Omental fat pad (tissue), 4 donors: ENCODE data around the gene NOSIP. TPM values are rescaled to one million over a fixed set of nuclear protein-coding genes. Genes with fewer than 3 reads are reported as not detected.
A peak's percentile ranks its signal among the peaks of the same experiment; 100 is the strongest.

Source experiments
- ATAC-seq: fragments of 150-250 bp; one replicate; pipeline ENCODE4 v1.9.1; 2016; ENCODE audit warnings: mild to moderate bottlenecking, moderate library complexity; ENCODE audit not compliant: low FRiP score
- DNase-seq: peaks from one replicate; pipeline ENCODE4 v3.0.0-alpha.2; 2019; ENCODE audit warnings: low spot score
- total RNA-seq, 4 donors: library from RNA; depleted of rRNA; stranded (reverse); fragments of >200 nt; gene quantifications; one replicate each; pipeline ENCODE4 v1.1.0, GENCODE V29; 2016
- TF ChIP-seq, protein P1 (sequence below), 3 donors: fragments of 450-650 bp; IDR thresholded peaks; one replicate each; pipeline ENCODE4 v1.5.1; 2016 to 2017; ENCODE audit warnings: antibody characterized with exemption in 3 of 3, mild to moderate bottlenecking in 3 of 3, moderate library complexity in 2 of 3

NOSIP gene
- total RNA-seq, 4 donors from 2014 or later, result 36.9 to 70.8 (median 46.4) TPM

DNA sequence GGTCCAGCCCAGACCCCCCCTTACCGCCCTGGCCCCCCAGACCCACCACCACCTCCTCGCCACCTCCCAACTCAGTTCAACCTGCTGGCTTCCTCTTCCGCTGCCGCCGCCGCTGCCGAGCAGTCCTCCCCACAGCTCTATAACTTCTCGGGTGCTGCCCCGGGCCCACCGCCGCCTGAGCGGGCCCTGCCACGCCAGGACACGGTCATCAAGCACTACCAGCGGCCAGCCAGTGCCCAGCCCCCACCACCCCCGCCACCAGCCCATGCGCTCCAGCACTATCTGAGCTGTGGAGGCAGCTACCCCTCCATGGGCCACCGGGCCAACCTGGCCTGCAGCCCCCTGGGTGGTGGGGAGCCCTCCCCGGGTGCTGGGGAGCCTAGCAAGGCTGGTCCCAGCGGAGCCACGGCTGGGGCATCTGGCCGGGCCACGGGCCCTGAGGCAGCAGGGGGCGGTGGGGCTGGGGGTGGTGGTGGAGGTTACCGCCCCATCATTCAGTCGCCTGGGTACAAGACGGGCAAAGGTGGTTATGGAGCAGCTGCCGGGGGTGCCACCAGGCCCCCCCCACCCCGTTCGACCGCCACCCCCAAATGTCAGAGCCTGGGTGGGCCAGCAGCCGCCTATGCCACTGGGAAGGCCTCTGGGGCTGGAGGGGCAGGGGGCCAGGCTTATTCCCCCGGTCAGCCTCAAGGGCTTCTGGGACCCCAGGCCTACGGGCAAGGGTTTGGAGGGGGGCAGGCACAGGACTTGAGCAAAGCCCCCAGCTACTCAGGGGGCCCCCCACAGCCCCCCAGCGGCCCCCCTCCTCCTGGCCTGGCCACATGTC is 14.8 kb upstream of the NOSIP start:
- no peak for ATAC-seq
- no peak for DNase-seq
- TF ChIP-seq, protein P1, sequence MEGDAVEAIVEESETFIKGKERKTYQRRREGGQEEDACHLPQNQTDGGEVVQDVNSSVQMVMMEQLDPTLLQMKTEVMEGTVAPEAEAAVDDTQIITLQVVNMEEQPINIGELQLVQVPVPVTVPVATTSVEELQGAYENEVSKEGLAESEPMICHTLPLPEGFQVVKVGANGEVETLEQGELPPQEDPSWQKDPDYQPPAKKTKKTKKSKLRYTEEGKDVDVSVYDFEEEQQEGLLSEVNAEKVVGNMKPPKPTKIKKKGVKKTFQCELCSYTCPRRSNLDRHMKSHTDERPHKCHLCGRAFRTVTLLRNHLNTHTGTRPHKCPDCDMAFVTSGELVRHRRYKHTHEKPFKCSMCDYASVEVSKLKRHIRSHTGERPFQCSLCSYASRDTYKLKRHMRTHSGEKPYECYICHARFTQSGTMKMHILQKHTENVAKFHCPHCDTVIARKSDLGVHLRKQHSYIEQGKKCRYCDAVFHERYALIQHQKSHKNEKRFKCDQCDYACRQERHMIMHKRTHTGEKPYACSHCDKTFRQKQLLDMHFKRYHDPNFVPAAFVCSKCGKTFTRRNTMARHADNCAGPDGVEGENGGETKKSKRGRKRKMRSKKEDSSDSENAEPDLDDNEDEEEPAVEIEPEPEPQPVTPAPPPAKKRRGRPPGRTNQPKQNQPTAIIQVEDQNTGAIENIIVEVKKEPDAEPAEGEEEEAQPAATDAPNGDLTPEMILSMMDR (IDR thresholded peaks at IDR 0.05), result no peak

DNA sequence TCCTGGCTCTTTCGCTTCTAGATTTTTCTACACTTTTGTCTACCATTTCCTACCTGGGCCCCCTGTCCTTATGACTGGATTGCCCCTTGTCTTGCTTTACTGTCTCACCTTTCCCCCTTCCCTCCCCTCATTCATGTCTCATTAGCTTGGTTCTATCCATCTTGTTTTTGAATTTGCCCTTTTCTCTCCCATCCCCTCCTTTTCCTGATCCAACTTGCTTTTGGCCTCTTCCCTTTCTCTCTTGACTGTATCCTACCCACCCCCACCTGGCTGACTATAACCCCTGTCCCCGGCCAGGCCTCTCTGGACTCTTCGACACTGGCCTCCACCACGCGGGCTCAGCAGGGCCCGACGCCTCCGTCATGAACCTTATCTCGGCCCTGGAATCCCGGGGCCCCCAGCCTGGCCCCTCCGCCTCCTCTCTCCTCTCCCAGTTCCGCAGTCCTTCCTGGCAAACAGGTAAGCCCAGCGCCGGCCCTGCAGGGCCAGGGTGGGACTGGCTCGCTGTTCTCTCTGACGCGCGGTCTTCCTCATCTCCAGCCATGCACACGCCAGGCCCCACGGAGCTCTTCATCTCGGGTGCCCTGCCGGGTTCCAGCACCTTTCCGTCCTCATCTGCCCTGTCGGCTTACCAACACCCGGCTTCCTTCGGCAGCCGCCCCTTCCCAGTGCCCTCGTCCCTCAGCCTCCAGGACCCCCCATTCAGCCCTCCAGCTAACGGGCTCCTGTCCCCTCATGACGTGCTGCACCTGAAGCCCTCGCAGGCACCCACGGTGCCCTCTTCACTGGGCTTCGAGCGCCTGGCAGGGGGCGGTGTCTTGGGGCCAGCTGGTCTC is 14.0 kb upstream of the NOSIP start:
- ATAC-seq, result no peak
- DNase-seq, result no peak
- TF ChIP-seq, protein P1 (IDR thresholded peaks at IDR 0.05), result no peak

DNA sequence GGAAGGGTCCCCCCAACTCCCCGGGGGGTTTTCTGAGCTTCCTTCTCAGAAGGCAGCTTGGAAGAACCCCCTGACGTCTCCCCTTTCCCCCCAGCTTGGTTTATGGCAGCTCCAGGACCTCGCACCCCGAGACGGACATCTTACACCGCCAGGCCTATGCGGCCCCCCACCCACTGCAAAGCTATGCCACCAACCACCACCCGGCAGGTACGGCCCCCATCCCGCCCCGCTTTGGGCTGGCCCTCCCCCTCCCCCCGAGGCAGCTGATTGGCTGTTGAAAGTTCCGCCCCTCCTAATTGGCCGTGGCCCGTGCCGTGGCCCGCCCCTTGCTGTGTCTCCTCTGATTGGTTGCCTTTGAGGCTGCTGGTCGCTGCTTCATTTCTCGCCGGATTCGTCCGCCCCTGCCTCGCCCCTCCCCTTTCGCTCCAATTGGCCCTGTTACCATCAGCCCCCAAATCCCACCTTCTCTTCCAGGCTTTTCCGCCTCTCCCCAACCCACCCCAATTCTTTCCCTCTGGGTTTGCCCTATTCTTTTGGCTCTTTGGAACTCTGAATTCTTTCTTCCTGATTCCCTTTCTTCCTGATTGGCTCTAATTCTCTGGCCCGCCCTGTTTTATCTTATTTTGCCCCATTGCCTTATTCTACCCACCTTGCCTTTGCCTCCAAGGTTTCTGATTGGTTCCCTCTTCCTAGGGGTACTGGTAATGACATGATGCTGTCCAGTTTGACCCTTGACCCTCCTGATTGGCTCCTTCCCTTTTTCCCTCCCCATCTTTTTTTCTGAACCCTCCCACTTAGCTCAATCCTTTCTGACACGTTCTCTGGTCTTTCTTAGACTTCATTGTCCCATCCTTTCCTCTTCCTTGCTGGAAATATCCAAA is 13.1 kb upstream of the NOSIP start:
- TF ChIP-seq, protein P1 (IDR thresholded peaks at IDR 0.05), result no peak
- DNase-seq (peak; percentile 79), ATAC-seq (peak; percentile 65)

DNA sequence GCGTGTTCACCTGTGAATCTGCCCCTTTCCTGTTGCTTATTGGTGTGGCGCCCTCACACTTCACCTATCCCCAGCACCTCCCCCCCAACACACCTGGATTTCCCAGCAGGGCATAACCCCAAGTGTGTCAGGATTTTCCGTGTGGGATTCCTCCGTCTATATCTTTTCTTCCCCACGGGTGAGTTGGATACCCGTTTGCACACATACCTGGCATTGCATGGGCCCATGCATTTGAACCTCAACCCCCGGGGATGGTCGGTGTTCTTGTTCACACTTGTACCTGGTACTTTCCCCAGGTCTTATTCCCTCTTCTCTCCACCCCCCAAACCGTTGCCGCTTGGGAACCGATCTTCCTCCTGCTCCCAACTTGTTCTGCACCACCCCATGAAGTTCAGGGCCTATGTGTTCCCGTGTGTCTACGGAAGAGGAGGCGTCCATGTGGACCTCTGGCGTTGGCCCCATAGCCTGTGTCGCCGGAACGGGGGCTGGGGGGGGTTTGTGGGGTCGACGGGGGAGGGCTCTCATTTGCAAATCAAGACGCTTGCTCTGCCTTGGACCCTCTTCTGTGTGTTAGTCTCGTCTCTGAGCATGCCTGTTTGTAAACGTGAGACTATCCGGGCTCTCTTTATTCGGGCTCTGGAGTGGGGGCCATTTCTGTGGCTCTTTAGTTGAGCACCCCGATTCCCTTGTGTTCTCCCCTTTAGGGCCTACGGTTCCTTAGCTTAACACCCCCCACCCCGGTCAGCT is 12.3 kb upstream of the NOSIP start:
- DNase-seq, result no peak
- ATAC-seq, result no peak
- TF ChIP-seq, protein P1 (IDR thresholded peaks at IDR 0.05), result no peak

DNA sequence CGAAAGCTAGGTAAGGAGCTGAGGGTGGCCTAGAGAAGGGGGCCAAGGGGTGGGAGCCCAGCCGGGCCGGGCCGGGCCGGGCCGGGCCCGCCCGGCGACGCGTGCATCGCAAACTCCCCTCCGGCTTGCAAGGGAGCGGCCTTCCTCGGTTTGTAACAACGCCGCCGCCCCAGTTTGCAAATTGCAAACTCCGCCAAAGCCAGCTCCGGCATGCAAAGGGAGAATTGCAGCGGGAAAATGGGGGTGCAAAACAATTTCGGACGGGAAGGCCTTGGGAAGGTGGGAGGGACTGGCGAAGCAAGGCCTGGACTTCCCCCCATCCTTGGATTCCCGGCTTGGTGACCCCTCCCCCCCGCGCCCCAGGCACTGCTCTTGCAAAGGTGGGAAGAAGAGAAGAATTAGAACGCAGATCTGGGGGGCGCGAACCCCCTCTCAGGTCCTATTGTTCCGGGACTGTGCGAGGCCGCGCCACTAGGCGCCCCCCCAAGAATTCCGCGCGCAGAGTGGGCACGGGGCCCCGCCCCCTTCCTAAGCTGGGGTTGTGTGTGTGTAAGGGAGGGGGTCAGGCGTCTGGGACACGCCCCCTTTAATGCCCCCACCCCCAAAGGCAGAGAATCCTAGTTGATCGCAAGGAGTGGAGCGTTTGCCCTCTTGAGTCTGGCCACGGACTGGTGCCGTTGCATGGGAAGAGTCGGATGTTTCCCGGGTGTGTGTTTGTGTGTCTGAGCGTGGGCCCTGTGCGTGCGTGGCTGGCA is 11.6 kb upstream of the NOSIP start:
- ATAC-seq (no peak), DNase-seq (no peak)
- TF ChIP-seq, protein P1 (IDR thresholded peaks at IDR 0.05), result no peak
